Sigmoid colon (tissue), 7 donors: Measurements from ENCODE around the gene NUDCD2. TPM values are rescaled to one million over a fixed set of nuclear protein-coding genes. Genes with fewer than 3 reads are reported as not detected.
"Not testable (repeated sequence)": the region's sequence is repeated elsewhere in the genome, so short reads cannot be mapped to it uniquely, and the experiment has no call there.

Experiments used
- DNase-seq: peaks from one replicate; pipeline ENCODE4 v3.0.0-alpha.2; 2019
- H3K27ac ChIP-seq, 4 donors: fragments of 200-600 bp; sonication (generic); one replicate each; pipeline ENCODE4 v1.5.1; 2016 to 2019; ENCODE audit warnings: mild to moderate bottlenecking in 1 of 4
- H3K27me3 ChIP-seq, 3 donors: fragments of 200-600 bp; sonication (generic); one replicate each; pipeline ENCODE4 v1.5.1; 2019; ENCODE audit warnings: mild to moderate bottlenecking in 1 of 3
- H3K36me3 ChIP-seq, 4 donors: fragments of 200-600 bp; sonication (generic); one replicate each; pipeline ENCODE4 v1.5.1; 2016 to 2019
- H3K4me1 ChIP-seq, 4 donors: fragments of 200-600 bp; sonication (generic); one replicate each; pipeline ENCODE4 v1.5.1; 2017 to 2019
- H3K4me3 ChIP-seq, 4 donors: fragments of 200-600 bp; sonication (generic); one replicate each; pipeline ENCODE4 v1.5.1; 2017 to 2019; ENCODE audit warnings: mild to moderate bottlenecking in 2 of 4, moderate library complexity in 1 of 4
- H3K9me3 ChIP-seq, 4 donors: fragments of 200-600 bp in 3 of 4; sonication (generic) in 3 of 4; one replicate each; pipeline versions ENCODE4 v1.5.1 to v1.6.1; 2013 to 2019
- CTCF ChIP-seq, 4 experiments: fragments of 450-650 bp in 3 of 4; fragments of 200-600 bp in 1 of 4; IDR thresholded peaks; one replicate each; pipeline ENCODE4 v1.5.1; 2016 to 2019; ENCODE audit warnings: antibody characterized with exemption in 4 of 4, mild to moderate bottlenecking in 3 of 4, moderate library complexity in 2 of 4
- EP300 ChIP-seq, 4 donors: sonication (generic); formaldehyde crosslinking; IDR thresholded peaks; one replicate each; pipeline ENCODE4 v1.6.1; 2017; ENCODE audit warnings: antibody characterized with exemption in 4 of 4
- POLR2A ChIP-seq, 2 donors: fragments of 450-650 bp; IDR thresholded peaks; one replicate each; pipeline ENCODE4 v1.6.1; 2016; ENCODE audit warnings: antibody characterized with exemption in 2 of 2, mild to moderate bottlenecking in 2 of 2, moderate library complexity in 2 of 2
- POLR2AphosphoS5 ChIP-seq, 4 donors: sonication (generic); formaldehyde crosslinking; IDR thresholded peaks; one replicate each; pipeline ENCODE4 v1.6.1; 2017; ENCODE audit warnings: antibody characterized with exemption in 4 of 4
- WGBS, 2 donors: extraction: QIAGEN DNeasy Blood & Tissue Kit; methylation state at CpG; one replicate each; pipeline ENCODE4 v1.1.7; 2013; 5-methylcytosine and 5-hydroxymethylcytosine counted together
- intact Hi-C: fragments of 100-400 bp; cut with DNase I; formaldehyde crosslinking; loops from one replicate; pipeline ENCODE4 v1.15.1; 2023
- polyA plus RNA-seq, 3 donors: library from polyadenylated mRNA; stranded (reverse); fragments of 200-250 nt; gene quantifications; one replicate each; pipeline ENCODE4 v1.2.3, GENCODE V29; 2013
- small RNA-seq, 3 donors: library from RNA; depleted of rRNA; stranded (forward); fragments of <200 nt; gene quantifications; one replicate each; pipeline ENCODE3, GENCODE V24; 2016
- total RNA-seq, 4 donors: library from RNA; depleted of rRNA; stranded (reverse); fragments of >200 nt; gene quantifications; one replicate each; pipeline ENCODE4 v1.1.0, GENCODE V29; 2016
- donor health status: healthy with polysubstance abuse.
- donor health status: Bipolar disorder and iron deficiency.
- donor health status: healthy.

NUDCD2 gene
- total and polyA plus RNA-seq, 7 donors: 3.3 to 13.2 (median 8.4) TPM

DNA sequence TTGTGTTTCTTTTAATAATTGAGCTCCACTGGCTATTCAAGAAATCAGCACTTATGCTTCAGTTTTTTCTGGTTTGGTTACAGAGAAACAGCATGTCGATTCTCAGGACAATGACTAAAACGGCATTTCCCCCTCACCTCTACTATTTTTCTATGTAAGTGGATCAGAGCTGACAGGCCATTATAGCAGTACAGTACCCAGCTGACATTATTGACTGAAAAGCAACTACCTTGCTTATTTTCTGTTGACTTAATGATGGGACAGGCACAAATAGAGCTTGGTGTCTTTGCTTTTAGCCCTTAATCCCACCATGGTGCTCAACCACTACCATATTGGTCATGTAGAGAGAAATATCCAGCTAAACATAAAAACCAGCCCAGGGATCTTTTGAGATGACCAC is 57.9 kb downstream of the NUDCD2 start:
- intact Hi-C loops: no loop called here
- no peaks in the 10 kb centered on the region for H3K27me3 ChIP-seq
- 86 to 91% methylated on average over 2 of the region's 2 CpGs for WGBS, 2 donors
- no peaks in the 10 kb centered on the region for H3K4me1 ChIP-seq
- H3K27ac ChIP-seq: no peak overlapping the region
- no peaks in the 10 kb centered on the region for H3K36me3 ChIP-seq
- TF ChIP-seq CTCF (IDR thresholded peaks at IDR 0.05): no peak
- no peak for TF ChIP-seq POLR2A (IDR thresholded peaks at IDR 0.05)
- no peak for TF ChIP-seq POLR2AphosphoS5 (IDR thresholded peaks at IDR 0.05)
- TF ChIP-seq EP300 (IDR thresholded peaks at IDR 0.05): no peak
- no peak overlapping the region for H3K4me3 ChIP-seq
- DNase-seq: no peak
- no peaks in the 10 kb centered on the region for H3K9me3 ChIP-seq

DNA sequence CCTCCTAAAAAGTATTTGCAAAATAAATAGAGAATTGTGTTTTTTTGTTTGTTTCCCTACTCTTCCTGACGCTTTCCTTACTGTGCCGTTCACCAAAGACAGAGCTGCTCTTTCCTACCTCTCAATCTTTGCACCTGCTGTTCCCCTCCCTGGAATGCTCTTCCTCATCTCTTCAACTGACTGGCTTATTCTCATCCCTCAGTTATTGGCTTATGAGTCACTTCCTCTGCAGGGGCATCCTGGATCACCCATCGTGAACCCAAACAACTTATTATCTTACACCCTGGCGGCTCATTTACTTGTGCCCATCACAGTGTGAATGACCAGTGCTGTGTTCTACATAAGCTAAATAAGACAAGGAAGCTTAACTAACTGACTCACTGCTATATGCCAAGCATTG is 58.6 kb downstream of the NUDCD2 start:
- Histone ChIP-seq H3K4me1 (no peaks in the 10 kb centered on the region), H3K27ac (no peak overlapping the region), H3K9me3 (no peaks in the 10 kb centered on the region), H3K27me3 (no peaks in the 10 kb centered on the region), H3K4me3 (no peak overlapping the region), H3K36me3 (no peaks in the 10 kb centered on the region)
- no peak for TF ChIP-seq CTCF (IDR thresholded peaks at IDR 0.05)
- no peak for TF ChIP-seq POLR2A (IDR thresholded peaks at IDR 0.05)
- no peak for TF ChIP-seq EP300 (IDR thresholded peaks at IDR 0.05)
- no peak for TF ChIP-seq POLR2AphosphoS5 (IDR thresholded peaks at IDR 0.05)
- 75 to 78% methylated on average over 4 of the region's 4 CpGs for WGBS, 2 donors
- DNase-seq: no peak
- intact Hi-C loops: no loop called here

- DNase-seq: no peak
- intact Hi-C loops: no loop called here
- Histone ChIP-seq H3K9me3 (no peaks in the 10 kb centered on the region), H3K27ac (no peak overlapping the region), H3K27me3 (no peaks in the 10 kb centered on the region), H3K4me1 (no peaks in the 10 kb centered on the region), H3K4me3 (no peak overlapping the region), H3K36me3 (no peaks in the 10 kb centered on the region)
- TF ChIP-seq POLR2A (IDR thresholded peaks at IDR 0.05) (no peak), POLR2AphosphoS5 (IDR thresholded peaks at IDR 0.05) (no peak), CTCF (IDR thresholded peaks at IDR 0.05) (no peak), EP300 (IDR thresholded peaks at IDR 0.05) (no peak)
- 74 to 85% methylated on average over 4 of the region's 4 CpGs for WGBS, 2 donors
Measured at GRCh38 chr5:163399923-163400322, 60.0 kb downstream of the NUDCD2 start.

GRCh38 chr5:163397354-163397753 is 62.5 kb downstream of the NUDCD2 start:
- Histone ChIP-seq H3K9me3 (no peaks in the 10 kb centered on the region), H3K27ac (no peak overlapping the region), H3K4me3 (no peak overlapping the region), H3K27me3 (no peaks in the 10 kb centered on the region), H3K4me1 (no peaks in the 10 kb centered on the region), H3K36me3 (no peaks in the 10 kb centered on the region)
- TF ChIP-seq EP300 (IDR thresholded peaks at IDR 0.05): no peak
- TF ChIP-seq POLR2AphosphoS5 (IDR thresholded peaks at IDR 0.05): no peak
- TF ChIP-seq CTCF (IDR thresholded peaks at IDR 0.05): no peak
- TF ChIP-seq POLR2A (IDR thresholded peaks at IDR 0.05): no peak
- intact Hi-C loops: no loop called here
- no peak for DNase-seq

DNA sequence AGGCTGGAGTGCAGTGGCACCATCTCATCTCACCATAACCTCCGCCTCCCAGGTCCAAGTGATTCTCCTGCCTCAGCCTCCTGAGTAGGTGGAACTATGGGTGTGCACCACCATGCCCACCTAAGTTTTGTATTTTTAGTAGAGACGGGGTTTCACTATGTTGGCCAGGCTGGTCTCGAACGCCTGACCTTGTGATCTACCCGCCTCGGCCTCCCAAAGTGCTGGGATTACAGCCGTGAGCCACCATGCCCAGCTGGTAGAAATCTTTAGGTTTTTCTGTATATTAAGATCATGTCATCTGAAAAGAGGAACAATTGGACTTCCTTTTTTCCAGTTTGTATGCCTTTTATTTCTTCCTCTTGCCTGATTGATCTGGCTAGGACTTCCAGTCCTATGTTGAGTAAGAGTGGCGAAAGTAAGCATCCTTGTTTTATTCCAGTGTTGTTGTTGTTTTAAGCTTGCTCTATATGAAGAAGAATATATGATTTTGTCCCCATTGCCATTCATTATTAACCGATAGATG is 63.0 kb downstream of the NUDCD2 start:
- intact Hi-C loops, H3K27ac ChIP-seq, H3K27me3 ChIP-seq, H3K4me3 ChIP-seq, H3K4me1 ChIP-seq, H3K9me3 ChIP-seq, H3K36me3 ChIP-seq, DNase-seq: not testable (repeated sequence)
- 70 to 78% methylated on average over 9 of the region's 9 CpGs for WGBS, 2 donors

Small RNAs within 50 kb of the gene (small RNA-seq; reads per million reads assigned to genes)
- gene AC008723.1: 0 reads per million in 3 donors

Other genes with a start within 250 kb of the NUDCD2 start
- gene CCNG1, start 22.5 kb downstream of the NUDCD2 start, total RNA-seq: 100 to 1,000 TPM; 119 to 181 (median 133) TPM
- 100 to 1,000 TPM in 2 of 3 donors, 10 to 100 TPM in 1; 78.0 to 180 (median 154) TPM for gene CCNG1, start 22.5 kb downstream of the NUDCD2 start, polyA plus RNA-seq
- gene HMMR, start 530 bp upstream of the NUDCD2 start, total RNA-seq: 1 to 10 TPM in 2 of 4 donors, not detected in 2; 1.1 to 3.0 TPM
- gene HMMR, start 530 bp upstream of the NUDCD2 start, polyA plus RNA-seq: 10 to 100 TPM in 1 of 3 donors, 1 to 10 TPM in 2; 1.2 to 18.1 (median 4.4) TPM
- 10 to 100 TPM; 41.5 to 90.3 (median 67.4) TPM for gene MAT2B, start 45.5 kb upstream of the NUDCD2 start, total RNA-seq
- 100 to 1,000 TPM in 1 of 3 donors, 10 to 100 TPM in 2; 66.0 to 100 (median 80.5) TPM for gene MAT2B, start 45.5 kb upstream of the NUDCD2 start, polyA plus RNA-seq